Measurements from ENCODE around the gene RAD51B. TPM values are rescaled to one million over a fixed set of nuclear protein-coding genes. Genes with fewer than 3 reads are reported as not detected.

RAD51B gene
- total RNA-seq, 1 experiment from 2014 or later = 8.5 TPM

DNA sequence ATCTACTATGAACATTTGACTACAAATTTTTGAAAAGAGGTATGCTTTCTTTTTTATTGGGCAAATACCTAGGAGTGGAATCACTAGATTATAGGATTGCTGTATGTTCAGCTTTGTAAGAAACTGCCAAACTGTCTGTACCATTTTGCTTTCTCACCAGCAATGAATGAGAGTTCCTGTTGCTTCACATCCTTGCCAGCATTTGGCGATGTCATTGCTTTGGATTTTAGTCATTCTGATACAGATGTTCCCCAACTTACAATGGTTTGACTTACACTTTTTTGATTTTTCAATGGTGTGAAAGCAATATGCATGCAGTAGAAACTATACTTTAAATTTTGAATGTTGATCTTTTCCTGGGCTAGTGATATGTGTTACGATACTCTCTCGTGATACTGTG is 328.7 kb downstream of the RAD51B start:
- Histone ChIP-seq H3K27ac (ENCODE audit: low read length) (peak overlapping the region; percentile 76; the same call in 1 of the 2 replicates), H3K4me3 (ENCODE audit: low read depth in 2 of 2, low read length in 2 of 2) (no peak overlapping the region), H3K9me3 (ENCODE audit: control insufficient read depth, insufficient read depth, low read depth, low read length) (peaks cover 5% of the 10 kb centered on the region), H3K4me1 (ENCODE audit: control insufficient read depth, insufficient read depth, low read length) (no peaks in the 10 kb centered on the region; the same call in 1 of the 2 replicates), H3K27me3 (ENCODE audit: control insufficient read depth, insufficient read depth, low read length) (no peaks in the 10 kb centered on the region), H3K36me3 (ENCODE audit: control insufficient read depth, insufficient read depth, low read length) (no peaks in the 10 kb centered on the region)
- TF ChIP-seq, protein P1, sequence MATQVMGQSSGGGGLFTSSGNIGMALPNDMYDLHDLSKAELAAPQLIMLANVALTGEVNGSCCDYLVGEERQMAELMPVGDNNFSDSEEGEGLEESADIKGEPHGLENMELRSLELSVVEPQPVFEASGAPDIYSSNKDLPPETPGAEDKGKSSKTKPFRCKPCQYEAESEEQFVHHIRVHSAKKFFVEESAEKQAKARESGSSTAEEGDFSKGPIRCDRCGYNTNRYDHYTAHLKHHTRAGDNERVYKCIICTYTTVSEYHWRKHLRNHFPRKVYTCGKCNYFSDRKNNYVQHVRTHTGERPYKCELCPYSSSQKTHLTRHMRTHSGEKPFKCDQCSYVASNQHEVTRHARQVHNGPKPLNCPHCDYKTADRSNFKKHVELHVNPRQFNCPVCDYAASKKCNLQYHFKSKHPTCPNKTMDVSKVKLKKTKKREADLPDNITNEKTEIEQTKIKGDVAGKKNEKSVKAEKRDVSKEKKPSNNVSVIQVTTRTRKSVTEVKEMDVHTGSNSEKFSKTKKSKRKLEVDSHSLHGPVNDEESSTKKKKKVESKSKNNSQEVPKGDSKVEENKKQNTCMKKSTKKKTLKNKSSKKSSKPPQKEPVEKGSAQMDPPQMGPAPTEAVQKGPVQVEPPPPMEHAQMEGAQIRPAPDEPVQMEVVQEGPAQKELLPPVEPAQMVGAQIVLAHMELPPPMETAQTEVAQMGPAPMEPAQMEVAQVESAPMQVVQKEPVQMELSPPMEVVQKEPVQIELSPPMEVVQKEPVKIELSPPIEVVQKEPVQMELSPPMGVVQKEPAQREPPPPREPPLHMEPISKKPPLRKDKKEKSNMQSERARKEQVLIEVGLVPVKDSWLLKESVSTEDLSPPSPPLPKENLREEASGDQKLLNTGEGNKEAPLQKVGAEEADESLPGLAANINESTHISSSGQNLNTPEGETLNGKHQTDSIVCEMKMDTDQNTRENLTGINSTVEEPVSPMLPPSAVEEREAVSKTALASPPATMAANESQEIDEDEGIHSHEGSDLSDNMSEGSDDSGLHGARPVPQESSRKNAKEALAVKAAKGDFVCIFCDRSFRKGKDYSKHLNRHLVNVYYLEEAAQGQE (IDR thresholded peaks at IDR 0.05; ENCODE audit: insufficient read depth in 1 of 2, low read depth in 2 of 2, low read length in 1 of 2) = no peak
- TF ChIP-seq TCF7L2 (IDR thresholded peaks at IDR 0.05; ENCODE audit: low read depth, low read length) (no peak), POLR2AphosphoS5 (IDR thresholded peaks at IDR 0.05; ENCODE audit: low read depth, low read length) (no peak), SIN3A (IDR thresholded peaks at IDR 0.05; ENCODE audit: borderline replicate concordance, insufficient read depth, low read depth, low read length) (no peak)
- TF ChIP-seq, protein P2, sequence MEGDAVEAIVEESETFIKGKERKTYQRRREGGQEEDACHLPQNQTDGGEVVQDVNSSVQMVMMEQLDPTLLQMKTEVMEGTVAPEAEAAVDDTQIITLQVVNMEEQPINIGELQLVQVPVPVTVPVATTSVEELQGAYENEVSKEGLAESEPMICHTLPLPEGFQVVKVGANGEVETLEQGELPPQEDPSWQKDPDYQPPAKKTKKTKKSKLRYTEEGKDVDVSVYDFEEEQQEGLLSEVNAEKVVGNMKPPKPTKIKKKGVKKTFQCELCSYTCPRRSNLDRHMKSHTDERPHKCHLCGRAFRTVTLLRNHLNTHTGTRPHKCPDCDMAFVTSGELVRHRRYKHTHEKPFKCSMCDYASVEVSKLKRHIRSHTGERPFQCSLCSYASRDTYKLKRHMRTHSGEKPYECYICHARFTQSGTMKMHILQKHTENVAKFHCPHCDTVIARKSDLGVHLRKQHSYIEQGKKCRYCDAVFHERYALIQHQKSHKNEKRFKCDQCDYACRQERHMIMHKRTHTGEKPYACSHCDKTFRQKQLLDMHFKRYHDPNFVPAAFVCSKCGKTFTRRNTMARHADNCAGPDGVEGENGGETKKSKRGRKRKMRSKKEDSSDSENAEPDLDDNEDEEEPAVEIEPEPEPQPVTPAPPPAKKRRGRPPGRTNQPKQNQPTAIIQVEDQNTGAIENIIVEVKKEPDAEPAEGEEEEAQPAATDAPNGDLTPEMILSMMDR (IDR thresholded peaks at IDR 0.05) = no peak
- in situ Hi-C loops (cut with HindIII; ENCODE audit: low pct_unique_long_range_greater_than_20kb, low sequenced_read_pairs) = no loop called here
- ChIA-PET POLR2A (no interaction called here), CTCF (no interaction called here)
- DNase-seq (ENCODE audit: low read depth, low spot score) (no peak), ATAC-seq (no peak)
- BruUV-seq (replicated peaks) = no TSS peak
- intact Hi-C loops (cut with micrococcal nuclease; ENCODE audit: unreplicated experiment) = loop anchor here (10.0 kb wide), 1 partner anchor 87 kb away; no protein-coding TSS in a partner anchor

DNA sequence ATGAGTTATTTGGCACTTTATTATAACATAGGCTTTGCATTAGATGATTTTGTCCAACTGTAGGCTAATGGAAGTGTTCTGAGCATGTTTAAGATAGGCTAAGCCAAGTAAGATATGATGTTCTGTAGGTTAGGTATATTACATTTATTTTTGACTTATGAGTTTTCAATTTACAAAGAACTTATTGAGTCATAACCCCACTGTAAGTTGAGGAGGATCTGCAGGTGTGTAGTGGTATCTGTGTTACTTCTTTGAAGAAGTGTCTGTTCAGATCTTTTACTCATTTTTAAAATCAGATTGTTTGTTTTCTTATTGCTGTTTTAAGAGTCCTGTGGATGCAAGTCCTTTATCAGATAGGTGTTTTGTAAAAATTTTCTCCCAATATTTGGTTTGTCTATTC is 329.2 kb downstream of the RAD51B start:
- TF ChIP-seq, protein P1 (IDR thresholded peaks at IDR 0.05; ENCODE audit: insufficient read depth in 1 of 2, low read depth in 2 of 2, low read length in 1 of 2) = no peak
- no peak for TF ChIP-seq TCF7L2 (IDR thresholded peaks at IDR 0.05; ENCODE audit: low read depth, low read length)
- no peak for TF ChIP-seq POLR2AphosphoS5 (IDR thresholded peaks at IDR 0.05; ENCODE audit: low read depth, low read length)
- no peak for TF ChIP-seq SIN3A (IDR thresholded peaks at IDR 0.05; ENCODE audit: borderline replicate concordance, insufficient read depth, low read depth, low read length)
- TF ChIP-seq, protein P2 (IDR thresholded peaks at IDR 0.05) = no peak
- no TSS peak for BruUV-seq (replicated peaks)
- CTCF ChIA-PET = no interaction called here
- POLR2A ChIA-PET = no interaction called here
- H3K27me3 ChIP-seq (ENCODE audit: control insufficient read depth, insufficient read depth, low read length) = no peaks in the 10 kb centered on the region
- H3K27ac ChIP-seq (ENCODE audit: low read length) = peak overlapping the region; percentile 76; the same call in 1 of the 2 replicates
- no peak overlapping the region for H3K4me3 ChIP-seq (ENCODE audit: low read depth in 2 of 2, low read length in 2 of 2)
- in situ Hi-C loops (cut with HindIII; ENCODE audit: low pct_unique_long_range_greater_than_20kb, low sequenced_read_pairs) (no loop called here), intact Hi-C loops (cut with micrococcal nuclease; ENCODE audit: unreplicated experiment) (loop anchor here (10.0 kb wide), 1 partner anchor 86 kb away; no protein-coding TSS in a partner anchor)
- no peaks in the 10 kb centered on the region; the same call in 1 of the 2 replicates for H3K4me1 ChIP-seq (ENCODE audit: control insufficient read depth, insufficient read depth, low read length)
- H3K36me3 ChIP-seq (ENCODE audit: control insufficient read depth, insufficient read depth, low read length) = no peaks in the 10 kb centered on the region
- ATAC-seq (no peak), DNase-seq (ENCODE audit: low read depth, low spot score) (no peak)
- peaks cover 5% of the 10 kb centered on the region for H3K9me3 ChIP-seq (ENCODE audit: control insufficient read depth, insufficient read depth, low read depth, low read length)
